ENCODE data around the gene SYNDIG1. TPM values are rescaled to one million over a fixed set of nuclear protein-coding genes. Genes with fewer than 3 reads are reported as not detected.

SYNDIG1 gene
- total and polyA plus RNA-seq, 9 of the 15 experiments (the other 6 are each of a cell fraction or from before 2014, with no cell fraction given), result not detected

DNA sequence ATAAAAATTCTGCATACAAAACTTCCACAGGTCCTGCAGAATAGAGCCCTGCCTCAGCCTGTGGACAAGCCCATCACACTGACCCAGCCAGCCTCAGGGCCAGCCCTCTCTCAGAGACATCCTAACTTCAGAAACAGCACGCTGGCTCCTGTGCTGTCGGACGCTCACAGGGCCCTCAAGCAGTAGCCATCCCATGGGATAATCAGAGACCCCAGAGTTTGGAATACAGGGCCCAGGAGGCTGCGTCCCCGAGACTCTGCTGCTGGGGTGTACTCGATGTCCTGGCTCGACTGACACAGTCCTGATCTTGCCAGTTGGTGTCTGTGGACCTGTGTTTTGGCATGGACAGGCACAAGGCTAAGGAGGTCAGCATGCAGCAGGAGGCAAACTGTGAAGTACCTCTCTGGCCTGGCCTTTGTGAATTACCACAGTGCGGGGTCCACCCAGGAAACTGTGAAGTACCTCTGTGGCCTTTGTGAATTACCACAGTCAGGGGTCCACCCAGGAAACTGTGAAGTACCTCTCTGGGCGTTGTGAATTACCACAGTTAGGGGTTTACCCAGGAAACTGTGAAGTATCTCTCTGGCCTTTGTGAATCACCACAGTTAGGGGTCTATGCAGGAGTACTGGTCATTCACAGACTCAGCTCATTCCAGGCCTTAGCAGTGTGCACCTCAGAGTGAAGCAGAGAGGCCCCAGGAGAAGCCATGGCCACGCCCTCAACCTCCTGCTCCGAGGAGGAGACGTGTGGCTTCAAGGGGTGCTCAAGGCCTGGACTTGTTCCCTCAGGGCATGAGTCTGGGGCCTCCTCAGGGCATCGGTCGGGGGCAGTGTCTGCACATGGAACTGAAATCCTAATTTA, 212.4 kb downstream of the SYNDIG1 start:
- TF ChIP-seq YBX1 (IDR thresholded peaks at IDR 0.05) (no peak), ZNF830 (CRISPR knock-in tag; IDR thresholded peaks at IDR 0.05) (no peak), RBM25 (IDR thresholded peaks at IDR 0.05; ENCODE audit: low read depth, low read length, severe bottlenecking) (no peak), ZNF24 (IDR thresholded peaks at IDR 0.05) (no peak), TCF15 (CRISPR knock-in tag; IDR thresholded peaks at IDR 0.05) (no peak), SMC3 (conservative IDR thresholded peaks at IDR 0.05; ENCODE audit: insufficient read depth, low read depth, low read length) (no peak), HIVEP1 (CRISPR knock-in tag; IDR thresholded peaks at IDR 0.05) (no peak), CC2D1A (IDR thresholded peaks at IDR 0.05) (no peak)
- TF ChIP-seq, protein P1, sequence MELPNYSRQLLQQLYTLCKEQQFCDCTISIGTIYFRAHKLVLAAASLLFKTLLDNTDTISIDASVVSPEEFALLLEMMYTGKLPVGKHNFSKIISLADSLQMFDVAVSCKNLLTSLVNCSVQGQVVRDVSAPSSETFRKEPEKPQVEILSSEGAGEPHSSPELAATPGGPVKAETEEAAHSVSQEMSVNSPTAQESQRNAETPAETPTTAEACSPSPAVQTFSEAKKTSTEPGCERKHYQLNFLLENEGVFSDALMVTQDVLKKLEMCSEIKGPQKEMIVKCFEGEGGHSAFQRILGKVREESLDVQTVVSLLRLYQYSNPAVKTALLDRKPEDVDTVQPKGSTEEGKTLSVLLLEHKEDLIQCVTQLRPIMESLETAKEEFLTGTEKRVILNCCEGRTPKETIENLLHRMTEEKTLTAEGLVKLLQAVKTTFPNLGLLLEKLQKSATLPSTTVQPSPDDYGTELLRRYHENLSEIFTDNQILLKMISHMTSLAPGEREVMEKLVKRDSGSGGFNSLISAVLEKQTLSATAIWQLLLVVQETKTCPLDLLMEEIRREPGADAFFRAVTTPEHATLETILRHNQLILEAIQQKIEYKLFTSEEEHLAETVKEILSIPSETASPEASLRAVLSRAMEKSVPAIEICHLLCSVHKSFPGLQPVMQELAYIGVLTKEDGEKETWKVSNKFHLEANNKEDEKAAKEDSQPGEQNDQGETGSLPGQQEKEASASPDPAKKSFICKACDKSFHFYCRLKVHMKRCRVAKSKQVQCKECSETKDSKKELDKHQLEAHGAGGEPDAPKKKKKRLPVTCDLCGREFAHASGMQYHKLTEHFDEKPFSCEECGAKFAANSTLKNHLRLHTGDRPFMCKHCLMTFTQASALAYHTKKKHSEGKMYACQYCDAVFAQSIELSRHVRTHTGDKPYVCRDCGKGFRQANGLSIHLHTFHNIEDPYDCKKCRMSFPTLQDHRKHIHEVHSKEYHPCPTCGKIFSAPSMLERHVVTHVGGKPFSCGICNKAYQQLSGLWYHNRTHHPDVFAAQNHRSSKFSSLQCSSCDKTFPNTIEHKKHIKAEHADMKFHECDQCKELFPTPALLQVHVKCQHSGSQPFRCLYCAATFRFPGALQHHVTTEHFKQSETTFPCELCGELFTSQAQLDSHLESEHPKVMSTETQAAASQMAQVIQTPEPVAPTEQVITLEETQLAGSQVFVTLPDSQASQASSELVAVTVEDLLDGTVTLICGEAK (IDR thresholded peaks at IDR 0.05), result no peak
- TF ChIP-seq, protein P1 (CRISPR knock-in tag; IDR thresholded peaks at IDR 0.05), result no peak
- no peak for DNase-seq (ENCODE audit: extremely low read depth in 1 of 4, low spot score in 3 of 4)
- peaks cover 0 to under 1% of the 10 kb centered on the region in 2 experiments; a peak in 1 of 5 replicates for H3K27me3 ChIP-seq (ENCODE audit: control insufficient read depth in 2 of 2, insufficient read depth in 2 of 2, low read length in 2 of 2)

More for the DNA sequence above, 212.4 kb downstream of the SYNDIG1 start:
- no peaks in the 10 kb centered on the region for H3K9me1 ChIP-seq (ENCODE audit: control insufficient read depth, insufficient read depth, low read length)
- 2% methylated on average over 13 of the region's 14 CpGs for WGBS (ENCODE audit: insufficient coverage, low coverage, missing lambda C conversion rate)
- no peak overlapping the region for H3K4me3 ChIP-seq
- no TSS peak for BruUV-seq (replicated peaks)
- H2AFZ ChIP-seq (ENCODE audit: low read depth, low read length), result no peak overlapping the region
- POLR2A ChIA-PET, result no interaction called here
- no peak overlapping the region for H3K27ac ChIP-seq (ENCODE audit: extremely low read depth, low read depth, low read length)
- no peak overlapping the region for H3K4me2 ChIP-seq (ENCODE audit: insufficient read depth, low read length)
- no peaks in the 10 kb centered on the region for H3K9me3 ChIP-seq (replicated peaks; ENCODE audit: control insufficient read depth, insufficient read depth, low read depth, low read length)
- no peak overlapping the region for H3K9ac ChIP-seq (ENCODE audit: insufficient read depth in 1 of 2, low read depth in 2 of 2, low read length in 2 of 2)
- H3K36me3 ChIP-seq (ENCODE audit: control insufficient read depth, insufficient read depth, low read length), result no peaks in the 10 kb centered on the region
- no peaks in the 10 kb centered on the region for H4K20me1 ChIP-seq (replicated peaks; ENCODE audit: control insufficient read depth, insufficient read depth, low read length)
- intact Hi-C loops (cut with micrococcal nuclease), result no loop called here
- CTCF ChIA-PET (ENCODE audit: low intra/inter-chr PET ratio), result no interaction called here
- no peaks in the 10 kb centered on the region; a peak in 1 of 5 replicates for H3K4me1 ChIP-seq (replicated peaks in 1 of 2; ENCODE audit: control insufficient read depth in 2 of 2, insufficient read depth in 2 of 2, low read length in 2 of 2)
- ATAC-seq (no peak), FAIRE-seq (no peak)
- no peaks in the 10 kb centered on the region for H3K79me2 ChIP-seq (ENCODE audit: control insufficient read depth, insufficient read depth, low read length)
- in situ Hi-C loops (cut with MboI), result no loop called here
